ENCODE data around the gene NPEPL1. TPM values are rescaled to one million over a fixed set of nuclear protein-coding genes. Genes with fewer than 3 reads are reported as not detected.
"Not testable (repeated sequence)": the region's sequence is repeated elsewhere in the genome, so short reads cannot be mapped to it uniquely, and the experiment has no call there.

NPEPL1 gene, protein sequence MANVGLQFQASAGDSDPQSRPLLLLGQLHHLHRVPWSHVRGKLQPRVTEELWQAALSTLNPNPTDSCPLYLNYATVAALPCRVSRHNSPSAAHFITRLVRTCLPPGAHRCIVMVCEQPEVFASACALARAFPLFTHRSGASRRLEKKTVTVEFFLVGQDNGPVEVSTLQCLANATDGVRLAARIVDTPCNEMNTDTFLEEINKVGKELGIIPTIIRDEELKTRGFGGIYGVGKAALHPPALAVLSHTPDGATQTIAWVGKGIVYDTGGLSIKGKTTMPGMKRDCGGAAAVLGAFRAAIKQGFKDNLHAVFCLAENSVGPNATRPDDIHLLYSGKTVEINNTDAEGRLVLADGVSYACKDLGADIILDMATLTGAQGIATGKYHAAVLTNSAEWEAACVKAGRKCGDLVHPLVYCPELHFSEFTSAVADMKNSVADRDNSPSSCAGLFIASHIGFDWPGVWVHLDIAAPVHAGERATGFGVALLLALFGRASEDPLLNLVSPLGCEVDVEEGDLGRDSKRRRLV
- 20.9 TPM for total RNA-seq

DNA sequence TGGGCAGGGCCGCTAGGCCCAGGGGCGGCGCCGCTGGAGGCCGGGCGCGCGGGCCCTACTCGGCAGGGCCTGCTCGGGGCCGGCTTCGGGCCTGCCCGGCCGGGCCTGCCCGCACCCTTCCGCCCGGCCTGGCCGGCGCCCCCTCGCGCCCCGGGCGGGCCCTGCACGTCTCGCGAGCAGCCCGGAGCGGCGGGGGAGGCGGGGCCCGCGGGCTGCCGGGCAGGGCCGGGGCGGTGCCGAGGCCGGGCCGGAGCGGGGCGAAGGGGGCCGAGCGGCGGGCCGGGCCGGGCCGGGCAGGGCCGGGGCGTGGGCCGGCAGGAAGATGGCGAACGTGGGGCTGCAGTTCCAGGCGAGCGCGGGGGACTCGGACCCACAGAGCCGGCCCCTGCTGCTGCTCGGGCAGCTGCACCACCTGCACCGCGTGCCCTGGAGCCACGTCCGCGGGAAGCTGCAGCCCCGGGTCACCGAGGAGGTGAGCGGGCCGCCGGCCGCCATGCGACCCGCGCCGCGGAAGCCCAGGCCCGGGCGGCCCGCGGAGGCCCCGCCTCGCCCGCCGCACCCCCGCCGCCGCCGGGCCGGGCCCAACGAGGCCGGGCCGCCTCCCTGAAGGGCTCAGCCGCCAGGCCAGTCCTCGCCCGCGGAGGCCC is at the start of gene NPEPL1:
TSS of gene NPEPL1 (plus strand) at position 222 of the 647 bp plus-strand sequence. CDS start at position 323, 101 bp downstream.
- Histone ChIP-seq H3K36me3 (ENCODE audit: control insufficient read depth in 3 of 3, insufficient read depth in 3 of 3, low read length in 3 of 3) (peaks cover 31 to 34% (median 32%) of the 10 kb centered on the region in 3 donors), H3K9ac (ENCODE audit: low read depth in 1 of 3, low read length in 3 of 3) (peak within 1 kb of the TSS; percentile 80 to 91 (median 89)), H3K27ac (ENCODE audit: low read depth, low read length) (peak within 1 kb of the TSS; percentile 92), H3K4me3 (ENCODE audit: low read length in 3 of 3) (peak within 1 kb of the TSS; percentile 62 to 79 (median 70)), H3K4me1 (ENCODE audit: control insufficient read depth in 3 of 3, insufficient read depth in 3 of 3, low read length in 3 of 3) (peaks cover 30 to 42% (median 37%) of the 10 kb centered on the region in 3 donors), H3K9me3 (ENCODE audit: control insufficient read depth in 3 of 3, low read length in 3 of 3) (no peaks in the 10 kb centered on the region), H3K27me3 (ENCODE audit: control insufficient read depth in 3 of 3, insufficient read depth in 3 of 3, low read length in 3 of 3) (no peaks in the 10 kb centered on the region)

DNA sequence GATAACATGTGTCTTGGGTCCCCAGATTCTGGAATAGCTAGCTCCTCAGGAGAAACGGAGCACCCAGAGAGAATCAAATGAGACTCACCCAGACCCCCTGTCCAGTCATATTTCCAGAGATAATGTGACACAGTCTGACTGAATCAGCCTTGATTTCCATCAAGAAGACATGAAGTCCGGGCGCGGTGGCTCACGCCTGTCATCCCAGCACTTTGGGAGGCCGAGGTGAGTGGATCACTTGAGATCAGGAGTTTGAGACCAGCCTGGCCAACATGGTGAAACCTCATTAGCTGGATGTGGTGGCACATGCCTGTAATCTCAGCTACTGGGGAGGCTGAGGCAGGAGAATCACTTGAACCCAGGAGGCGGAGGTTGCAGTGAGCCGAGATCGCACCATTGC is 49.7 kb upstream of the NPEPL1 start:
- H3K9ac ChIP-seq (ENCODE audit: low read depth in 1 of 3, low read length in 3 of 3); H3K36me3 ChIP-seq (ENCODE audit: control insufficient read depth in 3 of 3, insufficient read depth in 3 of 3, low read length in 3 of 3); H3K27ac ChIP-seq (ENCODE audit: low read depth, low read length); H3K9me3 ChIP-seq (ENCODE audit: control insufficient read depth in 3 of 3, low read length in 3 of 3); H3K4me3 ChIP-seq (ENCODE audit: low read length in 3 of 3): not testable (repeated sequence)
- Histone ChIP-seq H3K4me1 (ENCODE audit: control insufficient read depth in 3 of 3, insufficient read depth in 3 of 3, low read length in 3 of 3) (peaks cover 27 to 29% (median 29%) of the 10 kb centered on the region in 3 donors), H3K27me3 (ENCODE audit: control insufficient read depth in 3 of 3, insufficient read depth in 3 of 3, low read length in 3 of 3) (peaks cover 5 to 10% (median 9%) of the 10 kb centered on the region in 3 donors)

DNA sequence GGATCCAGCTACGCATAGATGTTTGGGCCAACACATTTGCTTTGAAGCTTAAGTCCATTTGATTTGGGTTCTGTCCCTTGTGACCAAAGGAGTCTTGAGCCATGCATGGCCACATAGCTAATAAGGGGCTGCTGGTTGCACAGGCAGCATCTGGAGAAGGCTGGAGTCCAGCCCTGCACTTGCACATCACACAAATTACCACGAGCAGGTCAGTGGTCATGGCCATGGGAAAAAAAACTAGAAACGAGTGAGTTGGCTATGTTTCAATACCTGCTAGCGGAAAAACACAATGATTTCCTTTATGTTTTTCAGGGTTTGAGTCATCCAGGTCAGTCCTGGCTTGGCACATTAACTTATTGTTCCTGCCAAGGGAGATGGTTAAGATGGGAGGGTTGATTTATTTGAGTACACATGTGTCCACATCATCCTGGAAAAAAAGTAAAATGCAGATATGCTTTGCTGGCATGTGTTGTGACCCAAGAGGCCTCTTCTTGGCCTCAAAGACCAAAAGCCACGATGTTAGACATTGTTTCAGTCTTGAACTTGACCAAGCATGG is 47.1 kb upstream of the NPEPL1 start:
- Histone ChIP-seq H3K4me3 (ENCODE audit: low read length in 3 of 3) (no peak overlapping the region), H3K27me3 (ENCODE audit: control insufficient read depth in 3 of 3, insufficient read depth in 3 of 3, low read length in 3 of 3) (no peaks in the 10 kb centered on the region), H3K9ac (ENCODE audit: low read depth in 1 of 3, low read length in 3 of 3) (no peak overlapping the region), H3K27ac (ENCODE audit: low read depth, low read length) (no peak overlapping the region), H3K9me3 (ENCODE audit: control insufficient read depth in 3 of 3, low read length in 3 of 3) (no peaks in the 10 kb centered on the region), H3K4me1 (ENCODE audit: control insufficient read depth in 3 of 3, insufficient read depth in 3 of 3, low read length in 3 of 3) (peaks cover 27 to 37% (median 33%) of the 10 kb centered on the region in 3 donors), H3K36me3 (ENCODE audit: control insufficient read depth in 3 of 3, insufficient read depth in 3 of 3, low read length in 3 of 3) (no peaks in the 10 kb centered on the region)

DNA sequence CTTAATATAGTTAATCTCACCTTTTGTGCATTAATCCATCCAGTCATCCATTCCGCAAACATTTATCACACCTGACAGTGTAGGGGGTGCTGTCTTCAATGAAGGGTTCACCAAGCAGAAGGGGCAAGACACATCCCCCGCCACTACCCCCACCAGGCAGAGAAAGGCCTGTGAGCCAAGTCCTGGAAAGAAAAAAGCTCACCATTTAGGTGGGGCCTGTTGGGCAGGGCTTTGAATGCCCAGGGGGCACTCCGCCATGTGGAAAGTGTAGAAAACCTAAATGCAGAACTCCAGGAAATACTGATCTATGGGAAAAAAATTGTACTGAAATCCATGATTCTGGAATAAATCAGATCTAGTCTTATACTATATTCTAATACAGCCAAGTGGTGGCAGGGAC is 46.3 kb upstream of the NPEPL1 start:
- H3K9me3 ChIP-seq (ENCODE audit: control insufficient read depth in 3 of 3, low read length in 3 of 3) = no peaks in the 10 kb centered on the region
- no peak overlapping the region for H3K9ac ChIP-seq (ENCODE audit: low read depth in 1 of 3, low read length in 3 of 3)
- H3K27ac ChIP-seq (ENCODE audit: low read depth, low read length) = peak overlapping the region; percentile 33
- H3K36me3 ChIP-seq (ENCODE audit: control insufficient read depth in 3 of 3, insufficient read depth in 3 of 3, low read length in 3 of 3) = peaks cover 0 to 2% (median 0%) of the 10 kb centered on the region in 3 donors
- no peaks in the 10 kb centered on the region for H3K27me3 ChIP-seq (ENCODE audit: control insufficient read depth in 3 of 3, insufficient read depth in 3 of 3, low read length in 3 of 3)
- no peak overlapping the region for H3K4me3 ChIP-seq (ENCODE audit: low read length in 3 of 3)
- H3K4me1 ChIP-seq (ENCODE audit: control insufficient read depth in 3 of 3, insufficient read depth in 3 of 3, low read length in 3 of 3) = peaks cover 27 to 37% (median 35%) of the 10 kb centered on the region in 3 donors

DNA sequence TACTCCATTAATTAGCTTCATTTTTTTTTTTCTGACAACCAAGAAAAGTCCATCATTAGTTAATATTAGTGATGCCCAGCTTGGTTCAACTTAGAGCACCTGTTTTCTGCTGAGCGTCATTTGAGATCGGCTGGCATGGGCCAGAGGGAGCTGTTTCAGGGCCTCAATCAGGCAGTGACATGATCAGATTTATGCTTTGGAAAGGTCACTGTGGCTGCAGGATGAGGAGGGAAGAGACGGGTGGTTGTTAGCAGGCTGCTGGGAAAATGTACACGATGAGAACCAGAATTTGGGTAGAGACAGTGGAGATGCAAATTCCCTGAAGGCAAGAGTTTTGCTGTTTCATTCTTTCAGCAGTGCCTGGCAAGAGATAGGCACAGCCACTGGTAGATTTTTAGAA is 45.9 kb upstream of the NPEPL1 start:
- peak overlapping the region in 1 of 3 donors; percentile 51 for H3K9ac ChIP-seq (ENCODE audit: low read depth in 1 of 3, low read length in 3 of 3)
- H3K36me3 ChIP-seq (ENCODE audit: control insufficient read depth in 3 of 3, insufficient read depth in 3 of 3, low read length in 3 of 3) = peaks cover 0 to 4% (median 0%) of the 10 kb centered on the region in 3 donors
- no peaks in the 10 kb centered on the region for H3K9me3 ChIP-seq (ENCODE audit: control insufficient read depth in 3 of 3, low read length in 3 of 3)
- H3K4me1 ChIP-seq (ENCODE audit: control insufficient read depth in 3 of 3, insufficient read depth in 3 of 3, low read length in 3 of 3) = peaks cover 27 to 40% (median 40%) of the 10 kb centered on the region in 3 donors
- no peak overlapping the region for H3K4me3 ChIP-seq (ENCODE audit: low read length in 3 of 3)
- no peaks in the 10 kb centered on the region for H3K27me3 ChIP-seq (ENCODE audit: control insufficient read depth in 3 of 3, insufficient read depth in 3 of 3, low read length in 3 of 3)
- H3K27ac ChIP-seq (ENCODE audit: low read depth, low read length) = no peak overlapping the region

DNA sequence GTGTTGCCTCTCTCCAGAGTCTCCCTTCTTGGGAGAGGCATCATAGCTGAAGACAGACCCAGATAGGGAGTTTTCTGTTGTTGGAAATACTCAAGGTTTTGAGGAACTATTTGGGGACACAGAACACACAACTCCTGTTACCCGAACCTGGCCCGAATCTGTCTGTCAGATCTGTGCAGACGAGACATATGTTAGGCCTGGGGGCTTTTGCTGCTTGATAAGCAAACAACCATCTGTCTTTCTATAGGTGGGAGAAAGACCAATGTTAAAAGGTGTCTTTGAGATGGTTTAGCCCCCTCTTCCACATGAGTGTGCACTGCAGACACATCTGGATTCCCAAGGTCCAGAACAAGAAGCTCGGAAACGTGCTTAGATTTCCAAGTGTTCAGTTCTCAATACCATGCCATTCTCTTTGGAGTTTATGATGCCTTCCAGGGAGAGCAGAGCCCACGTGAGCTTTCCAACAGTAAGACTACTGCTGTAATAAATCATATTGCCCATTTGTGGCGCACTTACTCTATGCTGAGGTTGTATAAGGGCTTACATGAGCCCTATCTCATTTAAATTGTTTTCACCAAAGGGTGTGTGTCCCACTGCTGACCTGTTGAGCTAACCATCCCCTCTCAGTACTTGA is 45.3 kb upstream of the NPEPL1 start:
- H3K4me1 ChIP-seq (ENCODE audit: control insufficient read depth in 3 of 3, insufficient read depth in 3 of 3, low read length in 3 of 3) = peaks cover 27 to 44% (median 42%) of the 10 kb centered on the region in 3 donors
- no peaks in the 10 kb centered on the region for H3K27me3 ChIP-seq (ENCODE audit: control insufficient read depth in 3 of 3, insufficient read depth in 3 of 3, low read length in 3 of 3)
- H3K27ac ChIP-seq (ENCODE audit: low read depth, low read length) = peak overlapping the region; percentile 54
- H3K36me3 ChIP-seq (ENCODE audit: control insufficient read depth in 3 of 3, insufficient read depth in 3 of 3, low read length in 3 of 3) = peaks cover 0 to 4% (median 0%) of the 10 kb centered on the region in 3 donors
- no peaks in the 10 kb centered on the region for H3K9me3 ChIP-seq (ENCODE audit: control insufficient read depth in 3 of 3, low read length in 3 of 3)
- no peak overlapping the region for H3K4me3 ChIP-seq (ENCODE audit: low read length in 3 of 3)
- peak overlapping the region in 1 of 3 donors; percentile 51 for H3K9ac ChIP-seq (ENCODE audit: low read depth in 1 of 3, low read length in 3 of 3)

DNA sequence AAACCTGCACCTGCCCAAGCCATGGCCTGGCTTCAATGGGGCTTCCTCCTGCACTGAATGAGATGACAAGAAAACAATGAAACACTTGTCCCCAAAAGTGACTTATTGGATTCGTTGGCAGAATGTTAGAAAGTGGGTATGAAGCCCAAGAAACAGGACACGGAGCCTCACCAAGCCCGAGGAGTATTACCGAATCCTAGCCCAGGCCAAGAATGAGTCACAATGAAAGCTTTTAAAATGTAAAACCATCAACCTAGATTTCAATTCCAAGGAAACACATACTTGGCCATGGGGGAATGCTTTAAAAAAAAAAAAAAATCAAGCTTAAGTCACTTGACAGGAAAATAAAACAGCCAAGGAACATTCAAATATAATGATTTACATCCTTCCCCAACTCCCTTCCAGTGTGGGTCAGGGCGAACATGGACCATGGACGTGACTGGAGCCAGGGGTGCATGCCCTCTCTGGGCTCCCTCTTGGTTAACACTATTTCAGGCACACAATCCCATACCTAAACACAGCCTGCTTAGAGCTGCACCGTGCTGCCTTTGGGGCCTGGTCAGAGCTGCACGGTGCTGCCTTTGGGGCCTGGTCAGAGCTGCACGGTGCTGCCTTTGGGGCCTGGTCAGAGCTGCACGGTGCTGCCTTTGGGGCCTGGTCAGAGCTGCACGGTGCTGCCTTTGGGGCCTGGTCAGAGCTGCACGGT is 44.7 kb upstream of the NPEPL1 start:
- Histone ChIP-seq H3K9me3 (ENCODE audit: control insufficient read depth in 3 of 3, low read length in 3 of 3) (no peaks in the 10 kb centered on the region), H3K4me3 (ENCODE audit: low read length in 3 of 3) (no peak overlapping the region), H3K27me3 (ENCODE audit: control insufficient read depth in 3 of 3, insufficient read depth in 3 of 3, low read length in 3 of 3) (no peaks in the 10 kb centered on the region), H3K9ac (ENCODE audit: low read depth in 1 of 3, low read length in 3 of 3) (no peak overlapping the region), H3K36me3 (ENCODE audit: control insufficient read depth in 3 of 3, insufficient read depth in 3 of 3, low read length in 3 of 3) (peaks cover 0 to 4% (median 0%) of the 10 kb centered on the region in 3 donors), H3K4me1 (ENCODE audit: control insufficient read depth in 3 of 3, insufficient read depth in 3 of 3, low read length in 3 of 3) (peaks cover 32 to 50% (median 47%) of the 10 kb centered on the region in 3 donors), H3K27ac (ENCODE audit: low read depth, low read length) (peak overlapping the region; percentile 54)

DNA sequence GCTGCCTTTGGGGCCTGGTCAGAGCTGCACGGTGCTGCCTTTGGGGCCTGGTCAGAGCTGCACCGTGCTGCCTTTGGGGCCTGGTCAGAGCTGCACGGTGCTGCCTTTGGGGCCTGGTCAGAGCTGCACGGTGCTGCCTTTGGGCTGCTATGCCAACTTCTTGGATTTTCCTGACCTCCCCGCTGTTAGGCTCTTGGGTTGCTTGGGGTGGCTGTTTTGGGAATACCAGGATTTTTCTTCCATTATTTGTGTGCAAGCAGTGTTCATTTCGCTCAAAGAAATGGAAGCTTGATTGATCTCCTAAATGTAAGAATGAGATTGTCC is 44.1 kb upstream of the NPEPL1 start:
- H3K4me1 ChIP-seq (ENCODE audit: control insufficient read depth in 3 of 3, insufficient read depth in 3 of 3, low read length in 3 of 3) = peaks cover 36 to 54% (median 52%) of the 10 kb centered on the region in 3 donors
- H3K27ac ChIP-seq (ENCODE audit: low read depth, low read length); H3K9ac ChIP-seq (ENCODE audit: low read depth in 1 of 3, low read length in 3 of 3); H3K36me3 ChIP-seq (ENCODE audit: control insufficient read depth in 3 of 3, insufficient read depth in 3 of 3, low read length in 3 of 3); H3K4me3 ChIP-seq (ENCODE audit: low read length in 3 of 3); H3K27me3 ChIP-seq (ENCODE audit: control insufficient read depth in 3 of 3, insufficient read depth in 3 of 3, low read length in 3 of 3); H3K9me3 ChIP-seq (ENCODE audit: control insufficient read depth in 3 of 3, low read length in 3 of 3): not testable (repeated sequence)

All from skeletal muscle tissue (tissue), 4 donors.